ENCODE measurements around the gene FBP2.
"Not testable (repeated sequence)": the region's sequence is repeated elsewhere in the genome, so short reads cannot be mapped to it uniquely, and the experiment has no call there.

FBP2 gene

GRCh38 chr9:94557376-94557775 is 36.2 kb downstream of the FBP2 start:
- DNase-seq = no peak

GRCh38 chr9:94554439-94555331 is 38.9 kb downstream of the FBP2 start, which contains the start of gene PCAT7:
TSS of gene PCAT7 (plus strand) at chr9:94555083.
- peak; percentile 38 to 54 for DNase-seq

DNA sequence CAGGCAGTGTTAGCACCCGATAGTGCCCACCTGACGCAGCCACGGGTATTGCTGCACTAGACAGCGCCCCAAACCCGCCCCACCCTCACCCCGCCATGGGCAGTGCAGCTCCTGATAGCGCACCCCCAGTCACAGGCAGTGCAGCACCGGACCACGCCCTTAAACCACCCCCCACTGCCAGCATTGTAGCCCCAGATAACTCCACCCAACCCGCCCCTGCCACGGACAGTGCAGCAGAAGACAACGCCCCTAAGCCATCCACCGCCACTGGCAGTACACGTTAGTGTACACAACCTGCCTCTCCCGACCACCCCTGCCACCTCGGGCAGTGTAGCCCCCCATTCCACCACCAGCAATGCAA is 39.6 kb downstream of the FBP2 start:
- DNase-seq = no peak

DNA sequence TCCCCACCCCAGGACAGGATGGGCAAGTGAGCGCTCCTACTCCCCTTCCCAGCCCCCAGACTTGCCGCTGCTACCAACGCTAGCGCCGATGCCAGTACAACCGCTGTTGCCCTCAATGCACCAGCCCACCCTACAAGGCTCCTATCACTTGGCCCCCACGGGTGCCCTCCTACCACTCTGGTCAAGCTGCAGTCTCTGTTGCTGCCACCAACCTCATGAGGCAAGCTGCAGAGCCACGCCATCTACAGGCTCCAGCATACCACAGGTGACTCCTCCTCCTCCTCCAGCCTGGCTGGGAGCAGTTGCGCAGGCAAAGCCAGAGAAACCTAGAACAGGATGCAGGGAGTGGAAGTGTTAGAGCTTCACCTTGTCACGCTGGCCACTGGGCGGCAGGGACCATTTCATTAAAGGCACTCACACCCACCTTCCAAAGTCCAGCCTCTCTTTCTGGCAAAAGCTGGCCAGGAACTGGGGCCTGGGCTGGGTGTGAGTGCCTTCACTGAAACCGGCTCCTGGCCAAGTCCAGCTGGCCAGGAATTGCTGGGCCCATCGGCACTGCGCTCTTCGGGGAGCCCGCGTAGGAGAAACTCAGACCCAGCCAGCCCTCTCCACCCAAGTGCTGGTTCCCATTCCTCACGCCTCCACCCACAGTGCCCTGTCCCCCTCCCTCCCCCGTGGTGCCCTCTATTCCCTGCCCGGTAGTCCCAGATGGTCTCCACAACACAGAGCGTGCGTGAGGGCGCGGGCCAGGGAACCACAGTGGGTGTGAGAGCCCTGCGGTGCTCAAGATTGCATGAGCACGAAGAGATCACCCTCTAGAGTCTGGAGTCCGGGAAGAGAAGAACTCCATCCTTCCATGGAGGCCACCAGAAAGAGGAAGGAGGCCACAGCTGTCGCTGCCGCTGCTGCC is 40.3 kb downstream of the FBP2 start:
- DNase-seq = no peak

DNA sequence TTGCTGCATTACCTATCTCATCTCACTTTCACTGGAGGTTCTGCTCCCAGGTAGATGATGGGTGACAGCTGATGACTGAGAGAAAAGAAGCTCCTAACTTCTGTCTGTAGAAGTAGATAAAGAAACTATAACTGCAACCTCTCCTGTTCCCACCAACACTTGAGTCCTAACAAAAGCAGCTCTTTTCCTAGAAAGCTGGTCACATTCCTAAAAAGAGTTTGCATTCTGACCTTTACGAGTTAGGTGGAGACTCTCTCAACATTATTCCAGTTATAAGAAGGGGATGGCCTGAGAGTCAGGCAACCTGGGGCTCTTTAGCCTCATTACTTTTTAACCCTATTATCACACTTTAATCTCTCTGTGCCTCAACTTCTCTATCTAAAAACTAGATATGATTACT is 47.7 kb downstream of the FBP2 start:
- DNase-seq = no peak

DNA sequence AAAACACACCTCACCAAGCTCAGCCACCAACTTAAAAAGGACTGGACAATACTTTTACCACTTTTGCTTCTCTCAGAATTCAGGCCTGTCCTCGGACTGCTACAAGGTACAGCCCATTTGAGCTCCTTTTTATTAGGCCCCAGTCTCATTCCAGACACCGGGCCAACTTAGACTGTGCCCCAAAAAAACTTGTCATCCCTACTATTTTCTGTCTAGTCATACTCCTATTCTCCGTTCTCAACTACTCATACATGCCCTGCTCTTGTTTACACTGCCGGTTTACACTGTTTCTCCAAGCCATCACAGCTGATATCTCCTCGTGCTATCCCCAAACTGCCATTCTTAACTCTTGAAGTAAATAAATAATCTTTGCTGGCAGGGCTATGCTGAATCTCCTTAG is 49.3 kb downstream of the FBP2 start:
- not testable (repeated sequence) for DNase-seq

- DNase-seq = no peak
Observed at GRCh38 chr9:94538908-94539307, 54.7 kb downstream of the FBP2 start.

- DNase-seq = no peak
Observed at GRCh38 chr9:94534901-94535300, 58.7 kb downstream of the FBP2 start.

- no peak for DNase-seq
Observed at GRCh38 chr9:94533601-94534000, 60.0 kb downstream of the FBP2 start.

- DNase-seq = no peak
Observed at GRCh38 chr9:94533155-94533554, 60.5 kb downstream of the FBP2 start.

DNA sequence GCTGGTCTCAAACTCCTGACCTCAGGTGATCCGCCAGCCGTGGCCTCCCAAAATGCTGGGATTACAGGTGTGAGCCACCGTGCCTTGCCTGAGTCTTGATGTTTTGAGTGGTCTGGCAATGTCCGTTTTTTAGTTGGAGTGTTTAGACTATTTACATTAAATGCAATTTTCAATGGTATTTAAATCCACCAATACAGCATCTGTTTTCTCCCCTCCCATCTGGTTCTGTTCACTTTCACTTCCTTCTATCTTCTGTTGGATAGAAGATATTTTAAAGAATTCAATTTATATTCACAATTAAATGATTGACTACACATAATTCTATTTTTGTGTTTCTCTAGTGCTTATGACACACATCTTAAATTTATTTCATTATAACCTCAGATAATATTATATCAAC is 64.7 kb downstream of the FBP2 start:
- no peak for DNase-seq

GRCh38 chr9:94526951-94527350 is 66.7 kb downstream of the FBP2 start:
- DNase-seq = no peak

- no peak for DNase-seq
Observed at GRCh38 chr9:94526271-94526670, 67.4 kb downstream of the FBP2 start.

- DNase-seq = no peak
Observed at GRCh38 chr9:94525396-94526035, 68.1 kb downstream of the FBP2 start.

DNA sequence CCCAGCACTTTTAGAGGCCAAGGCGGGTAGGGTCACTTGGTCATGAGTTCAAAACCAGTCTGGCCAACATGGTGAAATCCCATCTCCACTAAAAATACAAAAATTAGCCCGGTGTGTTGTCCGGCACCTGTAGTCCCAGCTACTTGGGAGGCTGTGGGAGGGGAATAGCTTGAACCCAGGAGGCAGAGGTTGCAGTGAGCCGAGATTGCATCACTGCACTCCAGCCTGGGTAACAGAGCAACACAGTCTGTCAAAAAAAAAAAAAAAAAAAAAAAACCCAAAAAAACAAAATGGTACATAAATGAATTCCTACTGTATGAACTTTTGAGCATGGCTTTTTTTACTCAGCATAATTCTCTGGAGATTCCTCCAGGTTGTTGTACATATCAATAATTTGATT is 76.4 kb downstream of the FBP2 start:
- DNase-seq = no peak

DNA sequence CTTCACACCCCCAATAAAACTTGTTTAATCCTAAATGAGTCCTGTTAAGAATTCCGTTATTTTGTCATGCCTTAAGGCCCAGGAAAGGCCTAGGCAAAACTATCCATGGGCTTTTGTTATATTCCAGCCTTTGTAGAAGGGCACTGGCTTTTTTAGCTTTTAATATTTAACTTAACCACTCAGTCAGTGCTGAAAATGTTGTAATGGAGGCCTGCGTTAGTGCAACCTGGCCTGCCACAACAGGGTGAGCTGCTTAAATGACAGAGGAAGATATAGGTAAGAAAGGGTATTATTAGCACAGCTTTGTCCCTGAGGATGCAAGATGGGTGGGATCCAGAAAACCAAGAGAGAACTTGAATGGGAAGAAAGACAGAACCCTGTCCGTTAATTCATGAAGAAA is 78.9 kb downstream of the FBP2 start:
- DNase-seq = no peak

- no peak for DNase-seq
Observed at GRCh38 chr9:94511955-94512265, 81.7 kb downstream of the FBP2 start.

GRCh38 chr9:94511134-94511954 is 82.3 kb downstream of the FBP2 start:
- DNase-seq = no peak

Data from activated CD4-positive, alpha-beta T cell treated with anti-CD3 and anti-CD28 coated beads, Interleukin-2, amount 50 U/mL, for 48 hours (primary cell).